ENCODE measurements around the gene KCTD16.

KCTD16 gene

GRCh38 chr5:144504929-144505577 is 334.4 kb downstream of the KCTD16 start:
- H2AFZ ChIP-seq (ENCODE audit: low read length) = no peak overlapping the region
- no peaks in the 10 kb centered on the region for H3K36me3 ChIP-seq (replicated peaks; ENCODE audit: insufficient read depth, low read length)
- no peaks in the 10 kb centered on the region for H4K20me1 ChIP-seq (ENCODE audit: insufficient read depth, low read length)
- H3K27me3 ChIP-seq (replicated peaks; ENCODE audit: insufficient read depth, low read length) = no peaks in the 10 kb centered on the region
- H3K27ac ChIP-seq (ENCODE audit: low read length) = no peak overlapping the region
- H3K4me2 ChIP-seq (ENCODE audit: low read depth, low read length) = no peak overlapping the region
- H3K4me3 ChIP-seq (ENCODE audit: low read length) = no peak overlapping the region
- DNase-seq = peak; percentile 14
- no peaks in the 10 kb centered on the region for H3K79me2 ChIP-seq (ENCODE audit: low read length)
- TF ChIP-seq CTCF (IDR thresholded peaks at IDR 0.05; ENCODE audit: low read length) = no peak
- no peak for TF ChIP-seq EZH2 (optimal IDR thresholded peaks at IDR 0.05; ENCODE audit: low read depth, low read length)
- no peak for TF ChIP-seq EZH2phosphoT487 (IDR thresholded peaks at IDR 0.05; ENCODE audit: low read length)
- no peak overlapping the region for H3K9ac ChIP-seq (ENCODE audit: low read length)
- no peaks in the 10 kb centered on the region for H3F3A ChIP-seq (ENCODE audit: insufficient read depth, low read length)
- H3K4me1 ChIP-seq (ENCODE audit: low read length) = no peaks in the 10 kb centered on the region
- no peaks in the 10 kb centered on the region for H3K9me3 ChIP-seq (replicated peaks; ENCODE audit: insufficient read depth, low read length)
- no peaks in the 10 kb centered on the region for H3K9me2 ChIP-seq (replicated peaks; ENCODE audit: insufficient read depth, low read length)

GRCh38 chr5:144510845-144511579 is 340.3 kb downstream of the KCTD16 start:
- Histone ChIP-seq H3K9ac (ENCODE audit: low read length) (no peak overlapping the region), H3K36me3 (replicated peaks; ENCODE audit: insufficient read depth, low read length) (no peaks in the 10 kb centered on the region), H4K20me1 (ENCODE audit: insufficient read depth, low read length) (no peaks in the 10 kb centered on the region), H3K9me3 (replicated peaks; ENCODE audit: insufficient read depth, low read length) (no peaks in the 10 kb centered on the region), H3K4me3 (ENCODE audit: low read length) (no peak overlapping the region), H3K79me2 (ENCODE audit: low read length) (no peaks in the 10 kb centered on the region), H3K27me3 (replicated peaks; ENCODE audit: insufficient read depth, low read length) (no peaks in the 10 kb centered on the region), H2AFZ (ENCODE audit: low read length) (no peak overlapping the region), H3F3A (ENCODE audit: insufficient read depth, low read length) (no peaks in the 10 kb centered on the region), H3K9me2 (replicated peaks; ENCODE audit: insufficient read depth, low read length) (no peaks in the 10 kb centered on the region), H3K4me1 (ENCODE audit: low read length) (no peaks in the 10 kb centered on the region), H3K4me2 (ENCODE audit: low read depth, low read length) (no peak overlapping the region), H3K27ac (ENCODE audit: low read length) (no peak overlapping the region)
- TF ChIP-seq EZH2 (optimal IDR thresholded peaks at IDR 0.05; ENCODE audit: low read depth, low read length) = no peak
- TF ChIP-seq EZH2phosphoT487 (IDR thresholded peaks at IDR 0.05; ENCODE audit: low read length) = no peak
- no peak for TF ChIP-seq CTCF (IDR thresholded peaks at IDR 0.05; ENCODE audit: low read length)
- no peak for DNase-seq

GRCh38 chr5:144511580-144512072 is 341.0 kb downstream of the KCTD16 start:
- H3K9ac ChIP-seq (ENCODE audit: low read length) = no peak overlapping the region
- H3F3A ChIP-seq (ENCODE audit: insufficient read depth, low read length) = no peaks in the 10 kb centered on the region
- DNase-seq = no peak
- no peak for TF ChIP-seq EZH2 (optimal IDR thresholded peaks at IDR 0.05; ENCODE audit: low read depth, low read length)
- TF ChIP-seq CTCF (IDR thresholded peaks at IDR 0.05; ENCODE audit: low read length) = no peak
- TF ChIP-seq EZH2phosphoT487 (IDR thresholded peaks at IDR 0.05; ENCODE audit: low read length) = no peak
- no peak overlapping the region for H3K4me3 ChIP-seq (ENCODE audit: low read length)
- no peaks in the 10 kb centered on the region for H3K9me2 ChIP-seq (replicated peaks; ENCODE audit: insufficient read depth, low read length)
- H3K27ac ChIP-seq (ENCODE audit: low read length) = no peak overlapping the region
- no peaks in the 10 kb centered on the region for H4K20me1 ChIP-seq (ENCODE audit: insufficient read depth, low read length)
- no peak overlapping the region for H2AFZ ChIP-seq (ENCODE audit: low read length)
- H3K79me2 ChIP-seq (ENCODE audit: low read length) = no peaks in the 10 kb centered on the region
- no peak overlapping the region for H3K4me2 ChIP-seq (ENCODE audit: low read depth, low read length)
- no peaks in the 10 kb centered on the region for H3K27me3 ChIP-seq (replicated peaks; ENCODE audit: insufficient read depth, low read length)
- no peaks in the 10 kb centered on the region for H3K9me3 ChIP-seq (replicated peaks; ENCODE audit: insufficient read depth, low read length)
- H3K36me3 ChIP-seq (replicated peaks; ENCODE audit: insufficient read depth, low read length) = no peaks in the 10 kb centered on the region
- H3K4me1 ChIP-seq (ENCODE audit: low read length) = no peaks in the 10 kb centered on the region
